GM10248 (cell line): ENCODE results near the gene SORL1.

Source experiments
- CTCF ChIA-PET: fragments of 300-600 bp; sonication (Branson Sonifier 250); formaldehyde crosslinking; extraction: SDS; loops from one replicate; lab custom pipeline; 2021; ENCODE audit warnings: antibody characterized with exemption; lab: Yijun Ruan, JAX
- POLR2A ChIA-PET: fragments of 350-650 bp; sonication (Branson Sonifier 250); formaldehyde crosslinking; extraction: SDS; loops from one replicate; lab custom pipeline; 2020; ENCODE audit warnings: antibody characterized with exemption; lab: Yijun Ruan, JAX
- DNase-seq: peaks from one replicate; pipeline ENCODE4 v3.0.0; 2012; ENCODE audit errors: extremely low spot score
- CTCF ChIP-seq: IDR thresholded peaks from 2 replicates; pipeline ENCODE4 v1.5.1; 2012; ENCODE audit warnings: mild to moderate bottlenecking, low read depth; ENCODE audit errors: extremely low read depth, missing control alignments, control extremely low read depth

Gene SORL1

GRCh38 chr11:121469910-121470309 is 17.8 kb downstream of the SORL1 start:
- no peak for DNase-seq
- CTCF ChIA-PET: interaction anchor here (2.9 to 14.9 kb wide), 2 partner anchors 21 to 121 kb away, joined by 11 to 122 read pairs; partner anchors contain the start of genes SORL1 and SORL1-AS1

GRCh38 chr11:121471167-121471566 is 19.1 kb downstream of the SORL1 start:
- POLR2A ChIA-PET: no interaction called here
- TF ChIP-seq CTCF: no peak

More at GRCh38 chr11:121469910-121470309, 17.8 kb downstream of the SORL1 start:
- no peak for TF ChIP-seq CTCF
- POLR2A ChIA-PET: no interaction called here

GRCh38 chr11:121472312-121472711 is 20.2 kb downstream of the SORL1 start:
- ChIA-PET CTCF (no interaction called here), POLR2A (no interaction called here)
- TF ChIP-seq CTCF: no peak
- no peak for DNase-seq

More at GRCh38 chr11:121471167-121471566, 19.1 kb downstream of the SORL1 start:
- DNase-seq: no peak
- CTCF ChIA-PET: no interaction called here

GRCh38 chr11:121473064-121473777 is 21.1 kb downstream of the SORL1 start:
- ChIA-PET POLR2A (no interaction called here), CTCF (interaction anchor here (1.6 to 3.2 kb wide), 2 partner anchors 35 to 788 kb away, joined by 3 to 11 read pairs; no protein-coding TSS in a partner anchor)
- TF ChIP-seq CTCF: no peak
- no peak for DNase-seq

- CTCF ChIA-PET: interaction anchor here (1.2 to 3.2 kb wide), 6 partner anchors 9 to 790 kb away, joined by 3 to 11 read pairs (median 4); no protein-coding TSS in a partner anchor
- no peak for TF ChIP-seq CTCF
- POLR2A ChIA-PET: no interaction called here
- no peak for DNase-seq
Observed at GRCh38 chr11:121474680-121475079, 22.6 kb downstream of the SORL1 start.

- no peak for DNase-seq
- CTCF ChIA-PET: interaction anchor here (1.0 to 3.2 kb wide), 2 partner anchors 13 to 31 kb away, joined by 4 to 11 read pairs; no protein-coding TSS in a partner anchor
- POLR2A ChIA-PET: no interaction called here
- TF ChIP-seq CTCF: no peak
Observed at GRCh38 chr11:121476379-121477032, 24.4 kb downstream of the SORL1 start.
